Stimulated activated CD8-positive, alpha-beta memory T cell treated with anti-CD3 and anti-CD28 coated beads, Interleukin-2, amount 100 ng/mL, for 48 hours (primary cell): ENCODE data around the gene TRAF7.

Experiments
- DNase-seq, 2 donors: peaks; one replicate each; pipeline ENCODE4 v3.0.0-alpha.2; 2020; ENCODE audit warnings: low read depth in 2 of 2

Gene TRAF7

GRCh38 chr16:2181952-2182351, 26.4 kb downstream of the TRAF7 start:
- DNase-seq: no peak

- DNase-seq: no peak
These were observed 28.1 kb downstream of the TRAF7 start for GRCh38 chr16:2183671-2184070.

- no peak for DNase-seq
These were observed 28.8 kb downstream of the TRAF7 start for GRCh38 chr16:2184346-2184745.

- DNase-seq: no peak
These were observed 29.4 kb downstream of the TRAF7 start for GRCh38 chr16:2184962-2185361.

- no peak for DNase-seq
These were observed 30.5 kb downstream of the TRAF7 start for GRCh38 chr16:2186064-2186463.

- DNase-seq: no peak
These were observed 30.9 kb downstream of the TRAF7 start for GRCh38 chr16:2186505-2186904.

- DNase-seq: no peak
These were observed 31.6 kb downstream of the TRAF7 start for GRCh38 chr16:2187212-2187611.

- no peak for DNase-seq
These were observed 32.8 kb downstream of the TRAF7 start for GRCh38 chr16:2188395-2188794.

GRCh38 chr16:2189252-2189893, 33.8 kb downstream of the TRAF7 start:
- DNase-seq: no peak

GRCh38 chr16:2190002-2190658, 34.5 kb downstream of the TRAF7 start:
- no peak for DNase-seq

GRCh38 chr16:2190659-2191445, 35.3 kb downstream of the TRAF7 start:
- DNase-seq: no peak

GRCh38 chr16:2191446-2191706, 35.8 kb downstream of the TRAF7 start:
- no peak for DNase-seq

- DNase-seq: no peak
These were observed 38.7 kb downstream of the TRAF7 start for GRCh38 chr16:2194166-2194834.

GRCh38 chr16:2194852-2195321, 39.3 kb downstream of the TRAF7 start:
- no peak for DNase-seq

GRCh38 chr16:2195322-2196161, 40.0 kb downstream of the TRAF7 start:
- no peak for DNase-seq

- no peak for DNase-seq
These were observed 40.8 kb downstream of the TRAF7 start, which contains the start of gene CASKIN1 for GRCh38 chr16:2196162-2196980. Gene CASKIN1, minus strand, starts transcription at chr16:2196605. Its CDS starts 173 bp downstream, at chr16:2196432.

GRCh38 chr16:2196981-2197511, 41.5 kb downstream of the TRAF7 start:
- DNase-seq: no peak

- no peak for DNase-seq
These were observed 42.2 kb downstream of the TRAF7 start for GRCh38 chr16:2197765-2198164.

GRCh38 chr16:2198283-2198682, 42.7 kb downstream of the TRAF7 start:
- DNase-seq: no peak

- no peak for DNase-seq
These were observed 43.5 kb downstream of the TRAF7 start for GRCh38 chr16:2199095-2199494.
